GM12874 (cell line): ENCODE results near the gene CHID1.

Experiments used
- CTCF ChIP-seq: IDR thresholded peaks from 2 replicates; pipeline ENCODE4 v1.5.1; 2011; ENCODE audit warnings: low read depth, mild to moderate bottlenecking, control low read depth, low read length, moderate library complexity; ENCODE audit not compliant: insufficient read depth

CHID1 gene

GRCh38 chr11:889687-890475 is 20.7 kb downstream of the CHID1 start:
- TF ChIP-seq CTCF = no peak

DNA sequence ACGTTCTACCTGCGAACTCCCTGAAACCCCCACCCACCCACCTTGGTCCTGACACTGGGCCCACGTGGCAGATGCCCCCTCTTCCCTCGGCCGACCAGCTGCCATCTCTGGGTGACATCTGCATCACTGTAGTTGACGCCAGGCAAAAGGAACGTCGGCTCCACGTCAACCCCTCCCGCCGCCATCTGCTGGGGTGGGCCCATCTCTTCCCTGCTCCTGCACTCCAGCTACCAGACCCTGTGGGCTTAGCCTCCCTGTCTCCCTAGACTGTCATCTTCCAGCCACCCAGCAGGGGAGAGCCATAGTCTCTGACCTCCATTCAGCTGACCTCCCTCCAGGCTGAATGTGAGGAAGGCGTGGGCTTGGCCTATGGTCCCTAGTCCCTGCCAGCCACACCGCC is 21.4 kb downstream of the CHID1 start:
- TF ChIP-seq CTCF = no peak

DNA sequence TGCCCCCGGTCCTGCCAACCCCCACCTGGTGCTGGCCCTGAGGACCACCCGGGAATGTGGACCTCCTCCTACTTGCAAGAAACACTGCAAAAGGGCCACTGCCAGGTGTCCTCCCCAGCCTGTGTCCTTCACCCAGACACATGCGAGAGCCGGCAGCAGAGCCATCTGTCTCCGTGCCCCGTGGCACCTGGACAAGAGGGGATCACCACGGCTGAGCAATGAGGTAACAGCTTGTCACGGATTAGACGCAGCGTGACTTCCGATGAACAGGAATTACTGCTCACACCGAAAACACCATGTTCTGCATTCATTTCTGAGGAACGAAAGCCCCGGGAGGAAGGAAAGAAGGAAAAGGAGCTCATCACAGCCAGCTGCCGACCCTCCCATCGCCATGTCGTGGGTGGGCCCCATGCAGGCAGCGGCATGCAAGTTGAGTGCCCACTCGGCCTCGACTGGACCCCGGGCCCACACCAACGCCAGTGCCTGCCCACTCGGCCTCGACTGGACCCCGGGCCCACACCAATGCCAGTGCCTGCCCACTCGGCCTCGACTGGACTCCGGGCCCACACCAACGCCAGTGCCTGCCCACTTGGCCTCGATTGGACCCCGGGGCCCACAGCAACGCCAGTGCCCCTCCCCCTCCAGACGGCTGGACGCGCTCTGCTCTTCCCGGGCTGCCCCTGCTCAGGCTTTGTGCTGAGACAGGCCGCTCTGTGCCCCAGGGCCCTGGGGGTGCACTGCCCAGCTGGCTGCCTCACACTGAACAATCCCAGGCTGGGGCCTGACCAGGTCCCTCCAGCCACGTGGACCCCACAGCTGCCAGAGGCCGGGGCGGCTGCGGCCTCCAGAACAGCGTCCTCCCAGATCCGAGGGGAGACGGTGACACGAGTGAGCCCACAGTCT is 22.0 kb downstream of the CHID1 start:
- TF ChIP-seq CTCF = no peak

DNA sequence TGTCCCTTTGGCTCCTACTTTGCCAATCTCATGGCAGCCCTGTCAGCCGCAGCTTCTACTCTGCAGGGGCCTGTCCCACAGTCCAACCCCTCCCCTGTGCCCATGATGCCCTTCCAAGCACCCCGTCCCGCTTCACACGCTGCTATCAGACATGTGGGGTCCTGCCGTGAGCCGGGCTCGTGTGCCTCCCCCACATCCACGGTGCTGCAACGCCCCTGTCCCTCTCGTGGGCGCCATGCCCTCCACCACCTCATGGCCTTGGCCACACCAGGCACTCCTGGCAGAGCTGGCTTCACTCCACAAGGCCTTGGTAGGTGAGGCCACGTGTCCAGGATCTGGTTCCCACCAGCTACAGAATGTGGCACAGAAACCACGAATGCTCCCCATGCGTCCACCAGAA is 23.0 kb downstream of the CHID1 start:
- TF ChIP-seq CTCF = no peak

- TF ChIP-seq CTCF = no peak
Observed at GRCh38 chr11:886568-886967, 24.0 kb downstream of the CHID1 start.

- no peak for TF ChIP-seq CTCF
Observed at GRCh38 chr11:884578-885070, 26.0 kb downstream of the CHID1 start.

DNA sequence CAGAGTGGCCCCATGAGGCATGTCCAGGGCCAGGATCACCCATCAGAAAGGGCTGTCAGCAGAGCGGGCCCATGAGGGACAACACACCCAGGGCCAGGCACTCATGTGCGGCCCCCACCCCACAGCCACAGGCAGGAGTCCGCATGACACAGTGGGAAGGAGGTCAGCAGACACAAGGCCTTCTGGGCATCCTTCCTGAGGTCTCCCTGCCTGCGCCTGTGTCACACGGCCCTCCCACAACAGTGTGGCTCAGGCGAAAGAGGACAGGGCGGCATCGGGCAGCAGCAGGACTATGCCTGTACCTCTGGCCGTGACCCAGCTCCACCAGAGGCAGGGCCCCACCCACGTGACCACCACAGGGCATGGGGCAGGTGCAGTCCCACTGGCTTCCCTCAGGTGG is 27.1 kb downstream of the CHID1 start:
- no peak for TF ChIP-seq CTCF
